GM23338 (cell line): Measurements from ENCODE around the gene EXOC5.
"Not testable (repeated sequence)": the region's sequence is repeated elsewhere in the genome, so short reads cannot be mapped to it uniquely, and the experiment has no call there.

Experiments used
- CREB1 ChIP-seq: fragments of 250-450 bp; sonication (Bioruptor Pico); IDR thresholded peaks from 2 replicates; pipeline ENCODE4 v1.5.0; 2020; ENCODE audit warnings: low read depth, mild to moderate bottlenecking, moderate library complexity
- CTCF ChIP-seq, 2 experiments: fragments of 200-600 bp in 1 of 2; sonication (generic) in 1 of 2; conservative IDR thresholded peaks; 2 replicates each; pipeline versions ENCODE4 v1.5.1 to v1.6.1; 2016 to 2017; ENCODE audit warnings: antibody characterized with exemption in 2 of 2, low read depth in 2 of 2, mild to moderate bottlenecking in 2 of 2, moderate library complexity in 1 of 2
- ETS1 ChIP-seq: IDR thresholded peaks from 2 replicates; pipeline ENCODE4 v1.6.1; 2016; ENCODE audit warnings: antibody characterized with exemption
- EZH2 ChIP-seq: fragments of 200-600 bp; sonication (generic); IDR thresholded peaks from one replicate; pipeline ENCODE4 v1.8.0; 2017; ENCODE audit warnings: antibody characterized with exemption, mild to moderate bottlenecking, low read depth; ENCODE audit not compliant: unreplicated experiment
- EZH2phosphoT487 ChIP-seq: fragments of 200-600 bp; sonication (generic); IDR thresholded peaks from one replicate; pipeline ENCODE4 v1.8.1; 2018; ENCODE audit warnings: antibody characterized with exemption; ENCODE audit not compliant: unreplicated experiment
- NANOG ChIP-seq: IDR thresholded peaks from 2 replicates; pipeline ENCODE4 v1.6.1; 2016; ENCODE audit warnings: antibody characterized with exemption, borderline replicate concordance
- POLR2AphosphoS5 ChIP-seq: IDR thresholded peaks from 2 replicates; pipeline ENCODE4 v1.6.1; 2016; ENCODE audit warnings: antibody characterized with exemption, low read depth
- STAT1 ChIP-seq: IDR thresholded peaks from one replicate; pipeline ENCODE4 v1.6.1; 2016; ENCODE audit warnings: antibody characterized with exemption; ENCODE audit not compliant: unreplicated experiment
- TF ChIP-seq, protein P1 (sequence below): IDR thresholded peaks from one replicate; pipeline ENCODE4 v1.6.1; 2018; ENCODE audit warnings: antibody characterized with exemption; ENCODE audit not compliant: unreplicated experiment

- peak in 1 of 2 experiments; percentile 39; a peak in 1 of 4 replicates for TF ChIP-seq CTCF (conservative IDR thresholded peaks at IDR 0.05; ENCODE audit: low read depth in 2 of 2)
- not testable (repeated sequence) for TF ChIP-seq EZH2phosphoT487; ETS1; POLR2AphosphoS5; EZH2; CREB1 (CRISPR knock-in tag); STAT1; NANOG
- TF ChIP-seq, protein P1, sequence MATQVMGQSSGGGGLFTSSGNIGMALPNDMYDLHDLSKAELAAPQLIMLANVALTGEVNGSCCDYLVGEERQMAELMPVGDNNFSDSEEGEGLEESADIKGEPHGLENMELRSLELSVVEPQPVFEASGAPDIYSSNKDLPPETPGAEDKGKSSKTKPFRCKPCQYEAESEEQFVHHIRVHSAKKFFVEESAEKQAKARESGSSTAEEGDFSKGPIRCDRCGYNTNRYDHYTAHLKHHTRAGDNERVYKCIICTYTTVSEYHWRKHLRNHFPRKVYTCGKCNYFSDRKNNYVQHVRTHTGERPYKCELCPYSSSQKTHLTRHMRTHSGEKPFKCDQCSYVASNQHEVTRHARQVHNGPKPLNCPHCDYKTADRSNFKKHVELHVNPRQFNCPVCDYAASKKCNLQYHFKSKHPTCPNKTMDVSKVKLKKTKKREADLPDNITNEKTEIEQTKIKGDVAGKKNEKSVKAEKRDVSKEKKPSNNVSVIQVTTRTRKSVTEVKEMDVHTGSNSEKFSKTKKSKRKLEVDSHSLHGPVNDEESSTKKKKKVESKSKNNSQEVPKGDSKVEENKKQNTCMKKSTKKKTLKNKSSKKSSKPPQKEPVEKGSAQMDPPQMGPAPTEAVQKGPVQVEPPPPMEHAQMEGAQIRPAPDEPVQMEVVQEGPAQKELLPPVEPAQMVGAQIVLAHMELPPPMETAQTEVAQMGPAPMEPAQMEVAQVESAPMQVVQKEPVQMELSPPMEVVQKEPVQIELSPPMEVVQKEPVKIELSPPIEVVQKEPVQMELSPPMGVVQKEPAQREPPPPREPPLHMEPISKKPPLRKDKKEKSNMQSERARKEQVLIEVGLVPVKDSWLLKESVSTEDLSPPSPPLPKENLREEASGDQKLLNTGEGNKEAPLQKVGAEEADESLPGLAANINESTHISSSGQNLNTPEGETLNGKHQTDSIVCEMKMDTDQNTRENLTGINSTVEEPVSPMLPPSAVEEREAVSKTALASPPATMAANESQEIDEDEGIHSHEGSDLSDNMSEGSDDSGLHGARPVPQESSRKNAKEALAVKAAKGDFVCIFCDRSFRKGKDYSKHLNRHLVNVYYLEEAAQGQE: not testable (repeated sequence)
These were observed 66.0 kb downstream of the EXOC5 start for GRCh38 chr14:57202672-57203071.
